GM18519 (cell line): ENCODE data around the gene EML6.

ENCODE experiments used
- ATAC-seq: cut with Tn5 transposase; IDR thresholded peaks from one replicate; pipeline ENCODE4 v1.9.1; 2021; ENCODE audit warnings: mild to moderate bottlenecking, moderate library complexity; ENCODE audit not compliant: unreplicated experiment, low FRiP score

EML6 gene

DNA sequence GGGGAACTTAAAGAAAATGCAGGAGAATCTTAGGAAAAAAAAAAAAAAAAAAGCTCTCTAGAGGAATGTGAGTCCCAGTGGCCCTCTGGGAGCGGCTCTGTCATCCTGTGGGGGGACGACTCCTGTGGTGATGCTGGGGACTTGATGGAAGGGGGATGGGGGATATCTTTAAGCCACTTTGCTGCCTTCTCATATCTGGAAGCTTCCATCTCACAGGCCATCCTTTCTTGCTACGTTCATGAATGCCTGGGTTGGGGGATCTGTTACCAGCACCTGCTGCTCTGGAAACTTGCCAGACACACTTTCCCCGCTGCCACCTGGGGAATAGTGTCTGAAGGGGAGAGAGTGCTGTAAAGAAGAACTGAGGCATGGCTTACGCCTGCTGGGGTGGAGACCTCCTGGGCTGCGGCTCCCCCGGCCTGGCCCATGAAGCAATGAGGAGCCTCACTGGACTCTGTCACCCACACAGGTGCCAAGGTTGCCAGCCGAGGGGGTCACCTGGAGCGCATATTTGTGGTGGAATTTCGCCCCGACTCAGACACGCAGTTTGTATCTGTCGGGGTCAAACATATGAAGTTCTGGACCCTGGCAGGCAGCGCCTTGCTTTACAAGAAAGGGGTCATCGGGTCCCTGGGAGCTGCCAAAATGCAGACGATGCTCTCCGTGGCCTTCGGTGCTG lies 234.0 kb downstream of the EML6 start:
- ATAC-seq, result no peak

DNA sequence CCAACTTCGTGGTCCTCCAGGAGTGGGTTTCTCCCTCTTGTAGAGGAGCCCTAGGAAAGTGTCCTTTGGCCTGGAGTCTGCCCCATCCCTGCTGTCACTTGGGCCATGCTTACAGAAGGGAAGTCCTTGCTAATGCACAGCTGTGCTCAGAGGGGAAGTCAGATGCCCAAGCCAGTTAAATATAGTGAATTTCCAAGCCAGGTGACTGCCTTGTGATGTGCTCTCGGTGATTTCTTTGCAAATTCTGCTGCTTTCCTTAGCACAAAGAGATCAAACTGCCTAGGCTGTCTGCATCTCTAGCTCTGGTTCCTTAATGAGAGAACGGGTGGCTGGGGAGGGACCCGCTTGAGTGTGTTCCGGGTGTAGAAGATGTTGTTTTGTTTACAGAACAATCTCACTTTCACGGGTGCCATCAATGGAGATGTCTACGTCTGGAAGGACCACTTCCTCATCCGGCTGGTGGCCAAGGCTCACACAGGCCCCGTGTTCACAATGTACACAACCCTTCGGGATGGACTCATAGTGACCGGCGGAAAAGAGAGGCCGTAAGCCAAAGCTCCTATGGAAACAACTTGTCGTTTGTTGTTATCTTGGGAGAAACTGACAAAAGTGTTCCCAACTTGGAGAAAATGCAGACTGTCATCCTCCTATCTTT lies 235.4 kb downstream of the EML6 start:
- ATAC-seq, result no peak

DNA sequence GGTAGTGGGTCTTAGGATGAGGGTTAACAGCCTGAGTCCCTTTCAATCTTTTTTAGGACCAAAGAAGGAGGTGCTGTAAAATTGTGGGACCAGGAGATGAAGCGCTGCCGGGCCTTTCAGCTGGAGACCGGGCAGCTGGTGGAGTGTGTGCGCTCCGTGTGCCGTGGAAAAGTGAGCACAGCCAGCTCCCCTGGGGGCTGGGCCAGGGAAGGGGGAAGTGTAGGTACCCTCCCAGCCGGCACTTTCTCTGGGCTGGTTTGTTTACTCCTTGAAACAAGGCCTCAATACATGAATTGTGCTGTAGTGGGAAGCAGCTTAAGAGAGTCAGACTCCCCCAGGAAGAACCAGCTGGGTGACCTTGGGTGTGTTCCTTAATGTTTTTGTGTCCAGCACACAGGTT lies 236.7 kb downstream of the EML6 start:
- no peak for ATAC-seq

DNA sequence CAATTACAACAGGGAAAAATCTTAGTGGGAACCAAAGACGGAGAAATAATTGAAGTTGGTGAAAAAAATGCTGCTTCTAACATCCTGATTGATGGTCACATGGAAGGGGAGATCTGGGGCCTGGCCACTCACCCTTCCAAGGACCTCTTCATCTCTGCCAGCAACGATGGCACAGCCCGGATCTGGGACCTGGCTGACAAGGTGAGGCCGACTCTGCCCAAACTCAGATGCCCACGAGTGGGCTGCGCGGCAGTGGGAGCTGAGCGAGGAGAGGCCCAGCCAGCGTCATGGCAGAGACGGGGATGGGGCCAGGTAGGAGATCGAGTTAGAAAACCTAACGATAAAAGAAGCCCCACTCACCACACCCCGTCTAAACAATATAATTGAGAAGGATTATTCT lies 239.0 kb downstream of the EML6 start:
- ATAC-seq, result no peak

DNA sequence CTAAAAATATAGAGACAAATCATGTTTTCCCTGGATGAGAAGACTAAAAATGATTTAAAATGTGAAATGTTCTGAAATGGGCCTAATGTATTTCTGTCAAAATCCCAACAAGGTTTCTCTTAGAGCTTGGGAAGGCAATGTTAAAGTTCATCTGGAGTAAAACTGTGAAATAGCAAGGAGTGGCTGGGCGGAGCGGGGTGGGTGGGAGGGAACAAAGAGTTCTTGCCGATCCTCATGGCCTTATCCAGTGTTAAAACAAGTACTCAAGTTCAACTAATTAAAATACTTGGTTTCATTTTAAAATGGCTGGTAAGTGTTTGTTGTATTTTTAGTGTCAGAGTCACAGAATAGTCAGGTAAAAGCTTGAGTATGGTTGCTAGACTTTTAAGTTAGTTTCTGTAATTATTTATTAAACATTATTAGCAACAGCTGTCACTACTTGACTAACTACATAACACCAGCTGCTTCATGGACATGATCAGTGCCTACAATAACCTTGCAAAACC lies 239.5 kb downstream of the EML6 start:
- ATAC-seq, result no peak

DNA sequence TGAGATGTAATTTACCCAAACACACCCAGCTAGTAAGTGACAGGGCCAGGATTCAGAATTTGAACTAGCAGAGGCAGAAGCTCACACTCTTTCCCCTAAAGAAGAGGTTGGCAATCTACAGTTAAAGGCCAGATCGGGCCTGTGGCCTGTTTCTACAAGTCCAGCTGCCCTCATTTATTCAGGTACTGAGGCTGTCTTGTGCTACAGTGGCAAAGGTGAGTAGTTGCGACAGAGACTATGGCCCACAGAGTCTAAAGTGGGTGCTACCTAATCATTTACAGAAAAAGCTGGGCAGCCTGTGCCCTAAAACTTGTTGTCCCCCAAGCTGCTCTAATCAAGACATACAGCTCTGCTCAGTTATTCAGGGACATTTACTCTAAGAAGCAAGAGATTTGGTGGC lies 240.0 kb downstream of the EML6 start:
- ATAC-seq, result no peak

DNA sequence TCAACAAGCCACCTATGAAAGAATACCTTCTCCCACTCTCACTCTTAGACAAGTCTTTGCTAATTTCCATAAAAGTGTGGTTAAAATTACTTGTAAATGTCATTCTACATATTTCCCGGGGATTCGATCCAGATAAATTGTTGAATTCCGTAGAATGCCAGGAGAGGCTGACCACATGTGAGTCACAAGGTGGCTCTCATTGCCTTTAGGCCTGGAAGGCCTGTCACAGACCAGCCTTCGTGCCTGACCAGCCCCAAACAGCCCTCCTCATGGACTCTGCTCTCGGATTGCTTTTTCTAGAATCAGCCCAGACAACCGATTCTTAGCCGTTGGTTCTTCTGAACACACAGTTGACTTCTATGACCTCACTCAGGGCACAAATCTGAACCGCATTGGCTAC lies 240.8 kb downstream of the EML6 start:
- ATAC-seq, result no peak

DNA sequence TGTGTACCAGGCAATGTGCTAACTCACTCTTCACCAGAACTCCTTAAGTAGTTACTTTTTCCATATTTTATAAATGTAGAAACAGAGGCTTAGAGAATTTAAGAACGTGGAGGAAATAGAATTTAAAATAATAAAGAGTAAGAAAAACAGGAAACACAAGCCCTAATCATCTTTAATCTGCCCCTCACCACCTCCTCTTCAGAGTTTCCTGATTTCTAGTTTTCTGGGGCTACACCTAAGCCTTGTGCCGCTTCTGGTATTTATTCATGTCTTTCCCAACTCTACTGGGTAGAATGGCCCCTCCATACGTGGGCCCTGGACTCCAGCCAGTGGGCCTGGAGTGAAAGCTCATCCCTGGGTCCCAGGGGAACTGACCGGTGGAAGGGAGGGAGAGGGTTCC lies 241.4 kb downstream of the EML6 start:
- ATAC-seq, result no peak

DNA sequence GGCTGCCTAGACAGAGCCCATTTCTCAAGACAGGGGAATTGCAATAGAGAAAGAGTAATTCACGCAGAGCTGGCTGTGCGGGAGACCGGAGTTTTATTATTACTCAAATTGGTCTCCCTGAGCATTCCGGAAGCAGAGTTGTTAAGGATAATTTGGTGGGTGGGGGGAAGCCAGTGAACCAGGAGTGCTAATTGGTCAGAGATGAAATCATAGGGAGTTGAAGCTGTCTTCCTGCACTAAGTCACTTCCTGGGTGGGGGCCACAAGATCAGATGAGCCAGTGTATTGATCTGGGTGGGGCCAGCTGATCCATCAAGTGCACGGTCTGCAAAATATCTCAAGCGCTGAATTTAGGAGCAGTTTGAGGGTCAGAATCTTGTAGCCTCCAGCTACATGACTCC lies 242.0 kb downstream of the EML6 start:
- ATAC-seq, result no peak

DNA sequence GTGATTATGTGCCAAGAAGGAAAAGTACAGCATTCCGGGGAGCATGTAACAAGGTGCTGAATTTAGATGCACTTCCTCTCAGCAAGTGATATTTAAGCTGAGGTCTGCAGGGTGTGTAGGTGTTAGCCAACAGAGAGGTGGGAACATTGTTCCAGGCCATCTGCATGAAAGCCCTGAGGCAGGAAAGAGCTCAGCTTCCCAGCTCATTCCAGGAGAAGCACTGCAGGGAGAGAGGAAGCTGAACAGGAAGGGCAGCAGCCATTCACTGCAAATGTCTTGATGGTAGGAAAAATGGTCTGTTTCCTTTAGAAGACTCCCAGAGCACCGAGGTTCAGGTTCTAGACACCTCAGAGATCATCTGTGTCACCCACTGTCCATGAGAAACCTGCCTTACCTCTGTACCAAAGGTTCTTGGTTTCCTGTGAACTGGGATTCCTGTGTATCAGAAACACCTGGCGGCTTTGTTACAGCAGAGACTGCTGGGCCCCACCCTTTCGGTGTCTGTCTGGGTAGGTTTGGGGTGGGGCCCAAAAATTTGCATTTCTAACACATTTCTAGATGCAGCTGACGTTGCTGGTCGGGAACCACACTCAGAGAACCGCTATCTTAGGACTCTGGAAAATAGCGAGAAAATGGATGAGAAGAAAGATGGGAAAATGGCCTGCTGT lies 242.8 kb downstream of the EML6 start:
- ATAC-seq, result no peak

DNA sequence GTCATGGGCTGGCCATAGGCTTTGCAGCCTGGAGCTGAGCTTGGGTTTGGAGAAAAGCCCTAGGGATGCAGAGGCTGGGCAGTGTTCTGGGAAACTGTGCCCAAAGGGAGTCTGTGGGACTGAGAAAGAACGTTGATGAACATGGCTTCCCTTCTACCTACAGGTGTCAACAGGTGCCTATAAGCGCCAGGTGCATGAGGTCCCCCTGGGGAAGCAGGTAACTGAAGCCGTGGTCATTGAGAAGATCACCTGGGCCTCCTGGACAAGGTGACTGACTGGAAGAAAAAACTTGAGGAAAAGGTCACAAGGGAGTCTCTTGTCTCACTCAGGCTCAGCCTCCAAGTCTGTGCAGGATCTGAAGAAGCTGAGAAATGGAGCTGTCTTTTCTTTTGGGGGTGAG lies 243.4 kb downstream of the EML6 start:
- no peak for ATAC-seq

DNA sequence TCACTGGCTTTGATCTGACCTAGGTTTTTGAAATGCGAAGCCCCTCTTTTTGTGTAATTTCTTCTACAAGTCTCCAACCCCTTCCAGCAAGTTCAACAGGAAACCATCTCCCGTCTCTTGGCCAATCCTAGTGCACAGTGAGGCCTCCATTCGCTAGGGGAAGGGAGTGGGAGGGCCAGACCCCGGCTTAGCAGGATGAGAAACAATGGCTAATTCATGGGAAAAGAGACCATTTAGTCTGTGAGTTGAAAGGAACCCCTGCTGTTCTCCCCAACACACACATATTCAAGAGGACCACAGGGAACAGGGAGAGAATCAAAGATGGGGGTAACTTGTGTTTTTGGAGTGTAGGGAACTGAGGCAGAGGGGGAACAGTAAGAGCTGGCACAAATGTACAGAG lies 243.8 kb downstream of the EML6 start:
- no peak for ATAC-seq

DNA sequence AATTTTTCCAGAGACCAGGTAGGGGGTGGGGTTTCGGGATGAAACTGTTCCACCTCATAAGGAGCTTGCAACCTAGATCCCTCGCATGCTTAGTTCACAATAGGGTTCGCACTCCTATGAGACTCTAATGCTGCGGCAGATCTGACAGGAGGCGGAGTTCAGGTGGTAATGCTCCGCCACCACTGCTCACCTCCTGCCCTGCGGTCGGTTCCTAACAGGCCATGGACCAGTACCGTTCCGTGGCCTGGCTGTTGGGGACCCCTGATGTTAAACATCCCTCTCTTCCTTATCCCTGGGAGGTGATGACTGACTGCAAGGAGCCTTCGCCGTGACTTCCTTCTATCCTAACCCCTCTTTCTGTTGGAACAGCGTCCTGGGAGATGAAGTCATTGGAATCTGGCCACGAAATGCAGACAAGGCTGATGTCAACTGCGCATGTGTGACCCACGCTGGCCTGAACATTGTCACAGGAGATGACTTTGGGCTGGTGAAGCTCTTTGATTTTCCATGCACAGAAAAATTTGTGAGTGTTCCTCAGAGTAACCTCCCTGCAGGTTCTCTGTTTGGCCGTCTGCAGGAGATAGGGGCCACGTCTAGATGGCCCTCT lies 244.4 kb downstream of the EML6 start:
- ATAC-seq, result no peak

DNA sequence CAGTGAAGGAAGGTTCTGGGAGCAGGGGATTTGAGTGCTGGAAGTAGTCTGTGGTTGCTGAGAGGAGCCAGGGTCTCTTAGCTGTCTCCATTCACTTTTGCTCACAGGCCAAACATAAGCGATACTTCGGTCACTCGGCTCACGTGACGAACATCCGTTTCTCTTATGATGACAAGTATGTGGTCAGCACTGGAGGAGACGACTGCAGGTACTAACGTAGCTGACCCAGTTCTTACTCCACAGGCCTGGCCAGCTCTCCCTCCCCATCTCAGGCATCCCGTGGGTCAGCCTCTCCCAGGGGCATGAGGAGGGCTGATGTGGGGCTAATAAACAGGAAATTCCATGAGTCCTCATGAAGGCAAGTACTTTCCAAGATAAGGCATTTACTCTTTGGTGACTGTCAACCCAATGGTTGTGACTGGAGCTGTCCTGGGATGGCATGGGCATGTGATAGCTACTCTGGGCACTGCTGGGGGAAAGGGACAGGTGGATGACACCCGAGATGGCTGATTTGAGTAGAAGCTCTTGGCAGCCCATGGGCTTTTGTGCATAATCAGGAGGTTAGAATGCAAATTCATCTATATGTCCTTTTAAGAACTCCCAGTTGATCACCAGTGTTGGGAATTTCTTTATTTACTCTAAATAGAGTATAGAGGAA lies 245.2 kb downstream of the EML6 start:
- no peak for ATAC-seq

DNA sequence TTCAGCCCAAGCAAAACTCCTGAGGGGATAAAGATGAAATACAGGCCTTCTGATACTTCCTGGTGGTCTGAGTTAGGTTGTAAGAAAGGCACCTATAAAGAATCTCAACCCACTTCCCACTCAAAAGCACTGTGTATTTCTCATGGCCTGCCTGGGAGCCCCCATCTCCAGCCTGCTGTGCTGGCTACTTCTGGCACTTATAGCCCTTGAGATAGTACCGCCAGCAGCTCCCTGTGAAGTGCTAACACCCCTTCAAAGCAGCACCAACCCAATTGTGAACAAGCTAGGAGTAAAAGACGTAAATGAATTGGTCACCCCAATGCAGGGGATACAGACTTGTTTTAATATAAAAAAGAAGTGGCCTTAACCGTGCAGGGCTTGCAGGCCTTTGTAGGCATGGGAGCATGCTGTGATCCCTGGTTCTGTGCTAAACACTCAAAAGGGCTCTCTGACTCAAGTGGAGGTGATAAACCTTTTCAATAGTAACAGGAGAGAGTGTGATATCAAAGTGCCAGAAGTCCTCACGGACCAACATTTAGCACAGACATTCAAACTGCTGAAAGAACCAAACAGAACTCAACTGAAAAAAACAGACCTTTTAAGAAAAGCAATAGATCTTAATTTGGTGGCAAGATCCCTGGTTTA lies 246.0 kb downstream of the EML6 start:
- no peak for ATAC-seq

DNA sequence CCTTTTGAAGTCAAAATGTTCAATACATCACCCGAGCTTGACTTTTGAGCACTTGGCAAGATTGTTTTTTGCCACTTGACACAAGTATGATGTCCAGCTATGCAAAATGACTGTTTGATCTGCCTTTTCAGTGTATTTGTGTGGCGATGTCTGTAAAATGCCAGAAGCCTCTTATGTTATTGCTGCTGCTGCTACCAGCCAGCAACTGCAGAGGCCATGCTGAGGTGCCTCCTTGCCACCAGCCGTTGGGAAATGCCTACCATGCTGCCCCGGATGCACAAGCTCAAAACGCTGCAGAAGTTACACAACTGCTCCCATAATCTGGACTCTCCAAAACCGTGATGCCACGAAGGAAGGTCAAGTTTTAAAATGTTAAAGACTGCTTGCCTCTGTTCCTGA lies 246.5 kb downstream of the EML6 start:
- ATAC-seq, result no peak

DNA sequence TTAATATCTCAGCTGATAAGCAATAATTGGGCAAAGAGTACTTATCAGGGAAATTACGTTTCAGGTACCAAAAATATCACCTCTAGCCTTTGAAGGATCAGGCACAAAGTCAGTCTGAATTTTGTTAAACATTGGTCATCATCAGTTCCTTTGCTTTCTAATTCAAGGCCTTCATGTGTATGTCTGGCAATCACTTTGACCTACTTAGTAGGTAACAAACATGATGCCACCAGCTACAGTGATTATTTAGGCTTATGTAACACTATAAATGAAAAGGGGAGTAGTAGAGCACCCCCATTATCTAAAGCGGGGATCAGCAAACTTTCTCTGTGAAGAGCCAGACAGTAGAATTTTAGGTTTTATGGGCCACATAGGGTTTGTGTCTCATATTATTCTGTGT lies 251.7 kb downstream of the EML6 start:
- no peak for ATAC-seq

DNA sequence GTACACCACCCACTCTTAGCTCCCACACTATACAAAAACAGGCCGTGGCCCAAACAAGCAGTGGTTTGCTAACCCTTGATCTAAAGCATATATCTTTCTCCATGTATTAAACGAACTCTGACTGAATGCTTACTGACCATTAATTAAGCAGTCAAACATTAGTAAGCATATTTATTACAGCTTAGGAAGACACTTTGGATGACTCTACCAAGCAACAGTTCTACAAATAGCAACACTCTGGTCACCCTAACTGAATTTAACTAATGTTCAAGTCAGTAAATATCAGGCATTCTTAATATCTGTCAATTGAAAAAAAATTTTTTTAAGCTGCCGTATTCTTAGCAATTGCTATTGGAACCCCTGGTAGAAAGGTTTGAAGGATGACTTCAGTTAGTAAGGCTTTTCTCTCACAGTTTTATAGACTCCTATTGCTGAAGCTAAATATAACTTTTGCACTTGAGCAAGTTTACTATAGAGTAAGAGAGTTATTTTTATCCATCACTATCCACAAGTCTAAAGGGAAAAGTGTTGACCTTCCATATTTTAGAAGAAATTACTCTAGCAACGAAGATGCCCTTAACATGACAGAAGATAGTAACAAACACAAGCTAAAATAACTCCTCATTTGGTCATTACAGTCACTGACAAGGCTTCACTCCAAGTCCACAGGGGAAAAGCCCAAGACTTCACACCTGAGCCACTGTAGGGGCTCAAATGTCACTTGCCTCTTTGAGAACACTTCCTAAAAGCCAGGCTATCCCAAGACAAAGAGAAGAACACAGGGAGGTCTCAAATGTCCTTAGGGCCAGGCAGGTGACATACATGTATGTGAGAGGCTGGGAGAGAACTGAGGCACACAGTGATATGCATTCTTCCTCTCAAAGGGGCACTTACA lies 252.4 kb downstream of the EML6 start:
- ATAC-seq, result no peak

DNA sequence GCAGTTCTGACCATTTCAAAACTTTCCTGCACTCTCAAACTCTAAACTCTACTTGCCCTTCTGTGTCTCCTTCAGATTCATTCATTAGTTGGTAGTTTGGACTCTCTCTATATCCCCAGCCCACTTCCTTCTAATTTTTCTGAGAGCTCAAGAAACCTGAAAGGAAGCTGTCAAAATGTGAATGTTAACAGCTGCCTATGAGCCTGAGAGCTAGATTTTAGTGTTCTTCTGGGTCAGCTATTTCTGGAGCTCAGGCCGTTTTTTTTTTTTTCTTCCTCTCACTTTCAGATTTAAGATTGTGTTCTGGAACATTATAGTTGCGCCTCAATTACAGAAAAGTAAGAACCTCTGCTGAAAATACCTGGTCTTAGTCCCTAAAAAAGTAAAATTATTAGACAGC lies 253.7 kb downstream of the EML6 start:
- peak; percentile 93 for ATAC-seq
